ENCODE measurements around the gene ZNF174.

The ZNF174 gene

GRCh38 chr16:3443108-3444031 is 42.4 kb downstream of the ZNF174 start, which contains the start of the genes NAA60 and ZNF597:
Gene NAA60, plus strand, starts transcription at chr16:3443680. Its CDS starts 32,548 bp downstream, at chr16:3476228.
Gene ZNF597, minus strand, starts transcription at chr16:3443504. Its CDS starts 351 bp downstream, at chr16:3443153.
- DNase-seq (ENCODE audit: low read depth in 2 of 2), result peak; percentile 61 to 68

GRCh38 chr16:3444032-3444388 is 43.0 kb downstream of the ZNF174 start:
- DNase-seq (ENCODE audit: low read depth in 2 of 2), result no peak

GRCh38 chr16:3454093-3454492 is 53.1 kb downstream of the ZNF174 start:
- DNase-seq (ENCODE audit: low read depth in 2 of 2), result no peak

- no peak for DNase-seq (ENCODE audit: low read depth in 2 of 2)
These were observed 53.7 kb downstream of the ZNF174 start for GRCh38 chr16:3454631-3455147.

GRCh38 chr16:3457434-3458252 is 56.6 kb downstream of the ZNF174 start:
- DNase-seq (ENCODE audit: low read depth in 2 of 2), result peak; percentile 69 to 84

GRCh38 chr16:3458278-3458851 is 57.4 kb downstream of the ZNF174 start:
- no peak for DNase-seq (ENCODE audit: low read depth in 2 of 2)

GRCh38 chr16:3458852-3459361 is 57.9 kb downstream of the ZNF174 start:
- DNase-seq (ENCODE audit: low read depth in 2 of 2), result no peak

Measured in stimulated activated CD4-positive, alpha-beta T cell treated with anti-CD3 and anti-CD28 coated beads, Interleukin-12 subunit alpha, Interleukin-12 subunit beta, amount 100 ng/mL, for 24 hours (primary cell).